K562 (cell line): ENCODE measurements around the gene HBQ1. TPM values are rescaled to one million over a fixed set of nuclear protein-coding genes. Genes with fewer than 3 reads are reported as not detected.

Experiments
- CBFB ChIP-seq: sonication (generic); formaldehyde crosslinking; IDR thresholded peaks from 2 replicates; pipeline ENCODE4 v1.4.0; 2020; ENCODE audit warnings: mild to moderate bottlenecking, missing genetic modification reagents
- CTBP1 ChIP-seq: fragments of 450-650 bp; IDR thresholded peaks from 2 replicates; pipeline ENCODE4 v1.6.1; 2016; ENCODE audit warnings: borderline replicate concordance
- ELF2 ChIP-seq: fragments of 250-450 bp; sonication (Bioruptor Pico); IDR thresholded peaks from 2 replicates; pipeline ENCODE4 v1.5.0; 2021; ENCODE audit warnings: mild to moderate bottlenecking
- HMG20B ChIP-seq: fragments of 250-450 bp; sonication (Bioruptor Pico); IDR thresholded peaks from 2 replicates; pipeline ENCODE4 v1.5.0; 2021; ENCODE audit warnings: mild to moderate bottlenecking
- NRF1 ChIP-seq, 2 experiments: fragments of 450-650 bp; IDR thresholded peaks in 1 of 2; conservative IDR thresholded peaks in 1 of 2; 2 replicates each; pipeline ENCODE4 v1.6.1; 2014; ENCODE audit warnings: mild to moderate bottlenecking in 2 of 2
- PHF8 ChIP-seq: fragments of 200-600 bp; sonication (generic); IDR thresholded peaks from 2 replicates; pipeline ENCODE4 v1.6.1; 2012; ENCODE audit warnings: mixed run types, mild to moderate bottlenecking, inconsistent platforms, low read length, moderate library complexity, borderline replicate concordance
- POLR2G ChIP-seq: fragments of 200-400 bp; formaldehyde crosslinking; IDR thresholded peaks from 2 replicates; pipeline ENCODE4 v1.6.1; 2017; ENCODE audit warnings: low read depth, mild to moderate bottlenecking, antibody characterized with exemption, low read length, moderate library complexity
- PURB ChIP-seq: sonication (generic); formaldehyde crosslinking; IDR thresholded peaks from 2 replicates; pipeline ENCODE4 v1.9.0; 2021; ENCODE audit warnings: low read depth, mild to moderate bottlenecking, missing genetic modification reagents
- RAD21 ChIP-seq, 2 experiments: fragments of 250-450 bp in 1 of 2; fragments of 450-650 bp in 1 of 2; sonication (Bioruptor Pico) in 1 of 2; formaldehyde crosslinking in 1 of 2; IDR thresholded peaks in 1 of 2; conservative IDR thresholded peaks in 1 of 2; 2 replicates each; pipeline versions ENCODE4 v1.4.0 to v1.8.0; 2020 to 2022; ENCODE audit warnings: mild to moderate bottlenecking in 2 of 2, moderate library complexity in 1 of 2
- STAG1 ChIP-seq: sonication (generic); formaldehyde crosslinking; IDR thresholded peaks from 2 replicates; pipeline ENCODE4 v1.5.0; 2020; ENCODE audit warnings: missing genetic modification reagents, borderline replicate concordance
- WHSC1 ChIP-seq: IDR thresholded peaks from one replicate; pipeline ENCODE4 v1.6.1; 2012; ENCODE audit warnings: low read length, control low read depth, inconsistent platforms
- ZNF134 ChIP-seq: fragments of 250-450 bp; sonication (Bioruptor Pico); conservative IDR thresholded peaks from 2 replicates; pipeline ENCODE4 v1.4.0; 2020
- polyA plus RNA-seq, 8 experiments: library from polyadenylated mRNA; depleted of rRNA in 4 of 8; stranded (reverse) in 5 of 8; unstranded in 3 of 8; fragments of >200 nt; fragmentation: Nextera tagmentation in 2 of 8; fragmentation: Illumina TruSeq in 1 of 8; extraction: Ambion mirVana in 2 of 8; extraction: Trizol in 1 of 8; gene quantifications; 2 replicates each; pipeline versions ENCODE4 v1.2.1 to v1.2.3, GENCODE V29; 2011 to 2014; ENCODE audit warnings: inconsistent platforms in 1 of 8, missing spikeins in 1 of 8
- total RNA-seq, 7 experiments: library from RNA; depleted of rRNA in 6 of 7; stranded (reverse); fragments of >200 nt in 6 of 7; fragmentation: Illumina TruSeq in 2 of 7; extraction: Trizol in 2 of 7; gene quantifications; 2 replicates each; pipeline versions ENCODE4 v1.2.1 to v1.2.3, GENCODE V29; 2011 to 2021; ENCODE audit warnings: low replicate concordance in 1 of 7
- TF ChIP-seq, protein P1 (sequence below): fragments of 450-650 bp; IDR thresholded peaks from 2 replicates; pipeline ENCODE4 v1.6.1; 2016; ENCODE audit warnings: mild to moderate bottlenecking, moderate library complexity
- TF ChIP-seq, protein P2 (sequence below): fragments of 250-450 bp; sonication (Bioruptor Pico); IDR thresholded peaks from 2 replicates; pipeline ENCODE4 v1.8.0; 2022; ENCODE audit warnings: moderate library complexity, mild to moderate bottlenecking, inconsistent platforms

The HBQ1 gene
- total and polyA plus RNA-seq, 9 of the 15 experiments (the other 6 are each of a cell fraction or from before 2014, with no cell fraction given) = 2.3 to 190 (median 19.8) TPM

DNA sequence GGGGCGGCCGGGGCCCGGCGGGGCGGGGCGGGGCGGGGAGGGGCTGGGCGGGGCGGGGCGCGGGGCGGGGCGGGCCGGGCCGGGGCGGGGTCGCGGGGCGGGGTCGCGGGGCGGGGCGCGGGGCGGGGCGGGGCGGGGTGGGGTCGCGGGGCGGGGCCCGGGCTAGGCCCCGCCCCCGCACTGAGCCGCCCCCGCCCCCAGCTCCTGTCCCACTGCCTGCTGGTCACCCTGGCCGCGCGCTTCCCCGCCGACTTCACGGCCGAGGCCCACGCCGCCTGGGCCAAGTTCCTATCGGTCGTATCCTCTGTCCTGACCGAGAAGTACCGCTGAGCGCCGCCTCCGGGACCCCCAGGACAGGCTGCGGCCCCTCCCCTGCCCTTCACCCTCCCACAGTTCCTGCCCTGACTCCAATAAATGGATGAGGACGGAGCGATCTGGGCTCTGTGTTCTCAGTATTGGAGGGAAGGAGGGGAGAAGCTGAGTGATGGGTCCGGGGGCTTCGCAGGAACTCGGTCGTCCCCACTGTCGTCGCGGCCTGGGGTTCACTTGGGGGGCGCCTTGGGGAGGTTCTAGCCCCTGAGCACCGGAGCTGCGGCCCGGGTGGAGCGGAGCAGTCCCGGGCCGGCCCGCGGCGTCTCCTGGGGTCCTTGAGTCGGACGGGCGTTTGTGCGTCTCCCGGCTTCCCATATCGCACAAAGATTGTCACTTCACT is 15.3 kb upstream of the HBQ1 start (continued):
- TF ChIP-seq, protein P1, sequence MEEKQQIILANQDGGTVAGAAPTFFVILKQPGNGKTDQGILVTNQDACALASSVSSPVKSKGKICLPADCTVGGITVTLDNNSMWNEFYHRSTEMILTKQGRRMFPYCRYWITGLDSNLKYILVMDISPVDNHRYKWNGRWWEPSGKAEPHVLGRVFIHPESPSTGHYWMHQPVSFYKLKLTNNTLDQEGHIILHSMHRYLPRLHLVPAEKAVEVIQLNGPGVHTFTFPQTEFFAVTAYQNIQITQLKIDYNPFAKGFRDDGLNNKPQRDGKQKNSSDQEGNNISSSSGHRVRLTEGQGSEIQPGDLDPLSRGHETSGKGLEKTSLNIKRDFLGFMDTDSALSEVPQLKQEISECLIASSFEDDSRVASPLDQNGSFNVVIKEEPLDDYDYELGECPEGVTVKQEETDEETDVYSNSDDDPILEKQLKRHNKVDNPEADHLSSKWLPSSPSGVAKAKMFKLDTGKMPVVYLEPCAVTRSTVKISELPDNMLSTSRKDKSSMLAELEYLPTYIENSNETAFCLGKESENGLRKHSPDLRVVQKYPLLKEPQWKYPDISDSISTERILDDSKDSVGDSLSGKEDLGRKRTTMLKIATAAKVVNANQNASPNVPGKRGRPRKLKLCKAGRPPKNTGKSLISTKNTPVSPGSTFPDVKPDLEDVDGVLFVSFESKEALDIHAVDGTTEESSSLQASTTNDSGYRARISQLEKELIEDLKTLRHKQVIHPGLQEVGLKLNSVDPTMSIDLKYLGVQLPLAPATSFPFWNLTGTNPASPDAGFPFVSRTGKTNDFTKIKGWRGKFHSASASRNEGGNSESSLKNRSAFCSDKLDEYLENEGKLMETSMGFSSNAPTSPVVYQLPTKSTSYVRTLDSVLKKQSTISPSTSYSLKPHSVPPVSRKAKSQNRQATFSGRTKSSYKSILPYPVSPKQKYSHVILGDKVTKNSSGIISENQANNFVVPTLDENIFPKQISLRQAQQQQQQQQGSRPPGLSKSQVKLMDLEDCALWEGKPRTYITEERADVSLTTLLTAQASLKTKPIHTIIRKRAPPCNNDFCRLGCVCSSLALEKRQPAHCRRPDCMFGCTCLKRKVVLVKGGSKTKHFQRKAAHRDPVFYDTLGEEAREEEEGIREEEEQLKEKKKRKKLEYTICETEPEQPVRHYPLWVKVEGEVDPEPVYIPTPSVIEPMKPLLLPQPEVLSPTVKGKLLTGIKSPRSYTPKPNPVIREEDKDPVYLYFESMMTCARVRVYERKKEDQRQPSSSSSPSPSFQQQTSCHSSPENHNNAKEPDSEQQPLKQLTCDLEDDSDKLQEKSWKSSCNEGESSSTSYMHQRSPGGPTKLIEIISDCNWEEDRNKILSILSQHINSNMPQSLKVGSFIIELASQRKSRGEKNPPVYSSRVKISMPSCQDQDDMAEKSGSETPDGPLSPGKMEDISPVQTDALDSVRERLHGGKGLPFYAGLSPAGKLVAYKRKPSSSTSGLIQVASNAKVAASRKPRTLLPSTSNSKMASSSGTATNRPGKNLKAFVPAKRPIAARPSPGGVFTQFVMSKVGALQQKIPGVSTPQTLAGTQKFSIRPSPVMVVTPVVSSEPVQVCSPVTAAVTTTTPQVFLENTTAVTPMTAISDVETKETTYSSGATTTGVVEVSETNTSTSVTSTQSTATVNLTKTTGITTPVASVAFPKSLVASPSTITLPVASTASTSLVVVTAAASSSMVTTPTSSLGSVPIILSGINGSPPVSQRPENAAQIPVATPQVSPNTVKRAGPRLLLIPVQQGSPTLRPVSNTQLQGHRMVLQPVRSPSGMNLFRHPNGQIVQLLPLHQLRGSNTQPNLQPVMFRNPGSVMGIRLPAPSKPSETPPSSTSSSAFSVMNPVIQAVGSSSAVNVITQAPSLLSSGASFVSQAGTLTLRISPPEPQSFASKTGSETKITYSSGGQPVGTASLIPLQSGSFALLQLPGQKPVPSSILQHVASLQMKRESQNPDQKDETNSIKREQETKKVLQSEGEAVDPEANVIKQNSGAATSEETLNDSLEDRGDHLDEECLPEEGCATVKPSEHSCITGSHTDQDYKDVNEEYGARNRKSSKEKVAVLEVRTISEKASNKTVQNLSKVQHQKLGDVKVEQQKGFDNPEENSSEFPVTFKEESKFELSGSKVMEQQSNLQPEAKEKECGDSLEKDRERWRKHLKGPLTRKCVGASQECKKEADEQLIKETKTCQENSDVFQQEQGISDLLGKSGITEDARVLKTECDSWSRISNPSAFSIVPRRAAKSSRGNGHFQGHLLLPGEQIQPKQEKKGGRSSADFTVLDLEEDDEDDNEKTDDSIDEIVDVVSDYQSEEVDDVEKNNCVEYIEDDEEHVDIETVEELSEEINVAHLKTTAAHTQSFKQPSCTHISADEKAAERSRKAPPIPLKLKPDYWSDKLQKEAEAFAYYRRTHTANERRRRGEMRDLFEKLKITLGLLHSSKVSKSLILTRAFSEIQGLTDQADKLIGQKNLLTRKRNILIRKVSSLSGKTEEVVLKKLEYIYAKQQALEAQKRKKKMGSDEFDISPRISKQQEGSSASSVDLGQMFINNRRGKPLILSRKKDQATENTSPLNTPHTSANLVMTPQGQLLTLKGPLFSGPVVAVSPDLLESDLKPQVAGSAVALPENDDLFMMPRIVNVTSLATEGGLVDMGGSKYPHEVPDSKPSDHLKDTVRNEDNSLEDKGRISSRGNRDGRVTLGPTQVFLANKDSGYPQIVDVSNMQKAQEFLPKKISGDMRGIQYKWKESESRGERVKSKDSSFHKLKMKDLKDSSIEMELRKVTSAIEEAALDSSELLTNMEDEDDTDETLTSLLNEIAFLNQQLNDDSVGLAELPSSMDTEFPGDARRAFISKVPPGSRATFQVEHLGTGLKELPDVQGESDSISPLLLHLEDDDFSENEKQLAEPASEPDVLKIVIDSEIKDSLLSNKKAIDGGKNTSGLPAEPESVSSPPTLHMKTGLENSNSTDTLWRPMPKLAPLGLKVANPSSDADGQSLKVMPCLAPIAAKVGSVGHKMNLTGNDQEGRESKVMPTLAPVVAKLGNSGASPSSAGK = peak; percentile 37; the same call in 1 of the 2 replicates
- TF ChIP-seq, protein P2, sequence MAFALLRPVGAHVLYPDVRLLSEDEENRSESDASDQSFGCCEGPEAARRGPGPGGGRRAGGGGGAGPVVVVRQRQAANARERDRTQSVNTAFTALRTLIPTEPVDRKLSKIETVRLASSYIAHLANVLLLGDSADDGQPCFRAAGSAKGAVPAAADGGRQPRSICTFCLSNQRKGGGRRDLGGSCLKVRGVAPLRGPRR = no peak
- TF ChIP-seq PHF8 (peak; percentile 19; the same call in 1 of the 2 replicates), NRF1 (conservative IDR thresholded peaks at IDR 0.05 in 1 of 2, IDR thresholded peaks at IDR 0.05 in 1 of 2) (no peak), ELF2 (CRISPR knock-in tag) (no peak), POLR2G (peak; percentile 64), CBFB (CRISPR knock-in tag) (no peak), ZNF134 (no peak), STAG1 (CRISPR knock-in tag) (no peak), PURB (CRISPR knock-in tag) (no peak), CTBP1 (no peak), WHSC1 (no peak), HMG20B (CRISPR knock-in tag) (no peak), RAD21 (CRISPR knock-in tag; conservative IDR thresholded peaks at IDR 0.05 in 1 of 2, IDR thresholded peaks at IDR 0.05 in 1 of 2) (no peak)
